ENCODE data around the gene CNTN1.

Gene CNTN1

DNA sequence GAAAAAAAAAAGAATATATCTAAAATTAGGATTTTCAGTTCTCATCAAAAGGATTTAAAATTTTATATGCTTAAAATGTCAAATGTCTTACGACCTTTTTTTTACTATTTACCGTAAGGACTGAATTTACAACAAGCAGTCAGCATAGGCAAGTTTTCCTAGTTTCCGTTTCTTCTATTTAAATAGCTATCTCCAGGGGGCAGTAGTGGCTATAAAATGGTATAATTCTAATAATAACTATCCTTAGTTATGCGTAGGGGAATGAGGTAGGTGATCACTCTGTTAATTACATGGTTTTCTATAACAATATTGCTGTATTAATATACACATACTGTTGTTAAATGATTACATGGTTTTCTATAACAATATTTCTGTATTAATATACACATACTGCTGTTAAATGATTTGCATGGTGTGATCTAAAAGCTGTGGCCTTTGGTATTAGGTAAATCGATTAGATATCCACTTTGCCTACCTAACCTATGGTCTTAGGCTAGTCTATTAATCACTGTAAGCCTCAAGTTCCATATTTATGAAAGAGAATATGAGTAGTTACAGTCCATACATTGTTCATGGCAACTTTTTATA lies 278.2 kb downstream of the CNTN1 start:
- Histone ChIP-seq H3K4me3 (ENCODE audit: low read depth, low read length) (no peak overlapping the region), H3K27ac (no peak overlapping the region), H3K27me3 (replicated peaks) (no peaks in the 10 kb centered on the region), H3K36me3 (replicated peaks) (no peaks in the 10 kb centered on the region)
- in situ Hi-C loops (cut with HindIII; ENCODE audit: low pct_ligation_motif_present, low sequenced_read_pairs) = no loop called here
- no peak for TF ChIP-seq CTCF (IDR thresholded peaks at IDR 0.05; ENCODE audit: low read depth, low read length, missing control alignments)
- no peak for DNase-seq

- TF ChIP-seq CTCF (IDR thresholded peaks at IDR 0.05; ENCODE audit: low read depth, low read length, missing control alignments) = no peak
- no peak for DNase-seq
- Histone ChIP-seq H3K4me3 (ENCODE audit: low read depth, low read length) (no peak overlapping the region), H3K36me3 (replicated peaks) (no peaks in the 10 kb centered on the region), H3K27me3 (replicated peaks) (no peaks in the 10 kb centered on the region), H3K27ac (no peak overlapping the region)
- in situ Hi-C loops (cut with HindIII; ENCODE audit: low pct_ligation_motif_present, low sequenced_read_pairs) = no loop called here
Measured at GRCh38 chr12:40971911-40972310, 279.7 kb downstream of the CNTN1 start.

GRCh38 chr12:40976546-40976945 lies 284.3 kb downstream of the CNTN1 start:
- in situ Hi-C loops (cut with HindIII; ENCODE audit: low pct_ligation_motif_present, low sequenced_read_pairs) = no loop called here
- no peaks in the 10 kb centered on the region for H3K27me3 ChIP-seq (replicated peaks)
- TF ChIP-seq CTCF (IDR thresholded peaks at IDR 0.05; ENCODE audit: low read depth, low read length, missing control alignments) = no peak

GRCh38 chr12:40980427-40980961 lies 288.3 kb downstream of the CNTN1 start:
- no peak for TF ChIP-seq CTCF (IDR thresholded peaks at IDR 0.05; ENCODE audit: low read depth, low read length, missing control alignments)
- Histone ChIP-seq H3K36me3 (replicated peaks) (no peaks in the 10 kb centered on the region), H3K4me3 (ENCODE audit: low read depth, low read length) (no peak overlapping the region), H3K27me3 (replicated peaks) (no peaks in the 10 kb centered on the region), H3K27ac (no peak overlapping the region)
- in situ Hi-C loops (cut with HindIII; ENCODE audit: low pct_ligation_motif_present, low sequenced_read_pairs) = no loop called here
- DNase-seq = no peak

More at GRCh38 chr12:40976546-40976945, 284.3 kb downstream of the CNTN1 start:
- no peaks in the 10 kb centered on the region for H3K36me3 ChIP-seq (replicated peaks)
- H3K4me3 ChIP-seq (ENCODE audit: low read depth, low read length) = no peak overlapping the region
- H3K27ac ChIP-seq = no peak overlapping the region
- DNase-seq = no peak

DNA sequence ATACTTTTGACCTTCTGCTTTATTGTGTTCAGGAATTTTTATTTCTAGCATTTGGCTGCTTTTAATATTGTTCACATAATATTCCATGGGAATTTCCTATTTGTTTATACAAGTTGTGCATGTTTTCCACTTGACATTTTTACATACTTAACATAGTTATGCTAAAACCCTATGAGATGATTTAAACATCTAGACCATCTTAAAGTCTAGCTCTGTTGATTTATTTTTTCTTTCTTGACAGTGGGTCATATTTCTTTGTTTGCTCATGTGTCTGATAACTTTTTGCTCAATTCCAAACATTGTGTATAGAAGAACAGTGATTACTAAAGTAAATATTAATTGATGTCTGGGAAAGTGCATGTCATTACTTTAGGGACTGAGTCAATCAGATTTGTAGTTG lies 293.8 kb downstream of the CNTN1 start:
- Histone ChIP-seq H3K4me3 (ENCODE audit: low read depth, low read length) (no peak overlapping the region), H3K36me3 (replicated peaks) (no peaks in the 10 kb centered on the region), H3K27me3 (replicated peaks) (no peaks in the 10 kb centered on the region), H3K27ac (no peak overlapping the region)
- TF ChIP-seq CTCF (IDR thresholded peaks at IDR 0.05; ENCODE audit: low read depth, low read length, missing control alignments) = no peak
- no peak for DNase-seq
- in situ Hi-C loops (cut with HindIII; ENCODE audit: low pct_ligation_motif_present, low sequenced_read_pairs) = no loop called here

DNA sequence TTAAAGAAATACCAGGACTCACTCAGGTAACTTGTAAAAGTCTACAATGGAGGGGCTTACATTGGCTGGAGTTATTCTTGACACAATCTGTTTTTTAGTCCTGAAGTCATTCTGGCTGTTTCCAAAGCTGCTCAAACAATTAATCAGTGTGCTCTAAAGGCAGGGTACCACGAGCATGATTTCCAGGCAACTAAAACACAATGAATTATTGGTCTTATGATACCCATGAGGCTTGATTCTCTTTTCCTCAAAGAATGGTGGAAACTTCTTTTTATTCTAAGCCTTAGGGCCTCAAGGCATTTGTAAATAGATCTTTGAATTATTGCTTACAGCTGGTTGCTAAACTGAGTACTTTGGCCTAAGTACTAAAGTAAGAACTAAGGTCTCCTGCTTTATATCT lies 296.1 kb downstream of the CNTN1 start:
- in situ Hi-C loops (cut with HindIII; ENCODE audit: low pct_ligation_motif_present, low sequenced_read_pairs) = no loop called here
- DNase-seq = no peak
- no peak for TF ChIP-seq CTCF (IDR thresholded peaks at IDR 0.05; ENCODE audit: low read depth, low read length, missing control alignments)

More for the DNA sequence above, 296.1 kb downstream of the CNTN1 start:
- no peak overlapping the region for H3K4me3 ChIP-seq (ENCODE audit: low read depth, low read length)
- no peaks in the 10 kb centered on the region for H3K27me3 ChIP-seq (replicated peaks)
- H3K27ac ChIP-seq = no peak overlapping the region
- no peaks in the 10 kb centered on the region for H3K36me3 ChIP-seq (replicated peaks)
